HEK293 (cell line): Measurements from ENCODE around the gene FBXW2.

ENCODE experiments used
- CTCF ChIA-PET: fragments of 350-600 bp; formaldehyde crosslinking; extraction: SDS; loops from one replicate; lab custom pipeline; 2021; ENCODE audit warnings: antibody characterized with exemption; lab: Yijun Ruan, JAX
- POLR2A ChIA-PET: fragments of 300-600 bp; formaldehyde crosslinking; extraction: SDS; loops from one replicate; lab custom pipeline; 2020; ENCODE audit warnings: antibody characterized with exemption, inconsistent platforms; lab: Yijun Ruan, JAX
- H3K27ac ChIP-seq: fragments of 200-500 bp; sonication (Bioruptor generic); 2 replicates; pipeline ENCODE4 v1.5.1; 2014; ENCODE audit warnings: low read depth, low read length, control low read depth, inconsistent platforms; ENCODE audit errors: extremely low read depth
- H3K36me3 ChIP-seq, 2 experiments: fragments of 200-500 bp in 1 of 2; sonication (Bioruptor generic) in 1 of 2; 1 replicate in 1 of 2; 2 replicates in 1 of 2; pipeline ENCODE4 v1.5.1; 2014 to 2017; ENCODE audit warnings: inconsistent platforms in 2 of 2, low read length in 2 of 2; ENCODE audit not compliant: control insufficient read depth in 2 of 2, insufficient read depth in 1 of 2
- H3K4me1 ChIP-seq: fragments of 200-500 bp; sonication (Bioruptor generic); 2 replicates; pipeline ENCODE4 v1.5.1; 2014; ENCODE audit warnings: mild to moderate bottlenecking, low read length, inconsistent platforms; ENCODE audit not compliant: control insufficient read depth, insufficient read depth
- H3K4me3 ChIP-seq: 2 replicates; pipeline ENCODE4 v1.5.1; 2011; ENCODE audit warnings: low read depth, mild to moderate bottlenecking, control low read depth, low read length, moderate library complexity
- H3K9me3 ChIP-seq: fragments of 200-500 bp; sonication (Bioruptor generic); 2 replicates; pipeline ENCODE4 v1.5.1; 2014; ENCODE audit warnings: low read depth, low read length, inconsistent platforms; ENCODE audit not compliant: control insufficient read depth, insufficient read depth
- GLI2 ChIP-seq: fragments of 450-650 bp; formaldehyde crosslinking; IDR thresholded peaks from 2 replicates; pipeline ENCODE4; 2017; ENCODE audit warnings: missing biosample characterization, missing genetic modification characterization, low read depth, borderline replicate concordance
- OSR2 ChIP-seq: fragments of 450-650 bp; formaldehyde crosslinking; IDR thresholded peaks from 2 replicates; pipeline ENCODE4 v1.5.1; 2016; ENCODE audit warnings: missing biosample characterization, missing genetic modification characterization
- PRDM1 ChIP-seq: fragments of 450-650 bp; formaldehyde crosslinking; IDR thresholded peaks from 2 replicates; pipeline ENCODE4; 2016; ENCODE audit warnings: missing biosample characterization, missing genetic modification characterization
- WT1 ChIP-seq: fragments of 450-650 bp; formaldehyde crosslinking; IDR thresholded peaks from 2 replicates; pipeline ENCODE4 v1.5.1; 2016; ENCODE audit warnings: missing biosample characterization, missing genetic modification characterization
- ZBTB48 ChIP-seq: fragments of 450-650 bp; formaldehyde crosslinking; IDR thresholded peaks from 2 replicates; pipeline ENCODE4 v1.5.1; 2016; ENCODE audit warnings: missing biosample characterization, missing genetic modification characterization
- ZNF148 ChIP-seq: fragments of 450-650 bp; formaldehyde crosslinking; IDR thresholded peaks from 2 replicates; pipeline ENCODE4 v1.5.0; 2017; ENCODE audit warnings: missing biosample characterization, missing genetic modification characterization, borderline replicate concordance
- ZNF23 ChIP-seq: fragments of 450-650 bp; formaldehyde crosslinking; IDR thresholded peaks from 2 replicates; pipeline ENCODE4 v1.5.1; 2016; ENCODE audit warnings: missing biosample characterization, missing genetic modification characterization, borderline replicate concordance
- ZNF404 ChIP-seq: fragments of 450-650 bp; formaldehyde crosslinking; IDR thresholded peaks from 2 replicates; pipeline ENCODE4 v1.5.1; 2017; ENCODE audit warnings: missing biosample characterization, missing genetic modification characterization
- ZNF426 ChIP-seq: fragments of 450-650 bp; formaldehyde crosslinking; IDR thresholded peaks from 2 replicates; pipeline ENCODE4 v1.5.1; 2017; ENCODE audit warnings: missing biosample characterization, missing genetic modification characterization, mild to moderate bottlenecking, inconsistent platforms, moderate library complexity
- ZNF473 ChIP-seq: fragments of 450-650 bp; formaldehyde crosslinking; IDR thresholded peaks from 2 replicates; pipeline ENCODE4 v1.5.1; 2017; ENCODE audit warnings: missing biosample characterization, missing genetic modification characterization
- ZNF544 ChIP-seq: fragments of 450-650 bp; formaldehyde crosslinking; IDR thresholded peaks from 2 replicates; pipeline ENCODE4 v1.5.0; 2017; ENCODE audit warnings: missing biosample characterization, missing genetic modification characterization
- ZNF560 ChIP-seq: fragments of 450-650 bp; formaldehyde crosslinking; IDR thresholded peaks from 2 replicates; pipeline ENCODE4 v1.5.1; 2017; ENCODE audit warnings: missing biosample characterization, missing genetic modification characterization, borderline replicate concordance
- ZNF629 ChIP-seq: fragments of 450-650 bp; formaldehyde crosslinking; IDR thresholded peaks from 2 replicates; pipeline ENCODE4 v1.5.1; 2017; ENCODE audit warnings: missing biosample characterization, missing genetic modification characterization
- ZNF664 ChIP-seq: fragments of 450-650 bp; formaldehyde crosslinking; IDR thresholded peaks from 2 replicates; pipeline ENCODE4 v1.5.1; 2016; ENCODE audit warnings: missing biosample characterization, missing genetic modification characterization
- ZNF776 ChIP-seq: fragments of 450-650 bp; formaldehyde crosslinking; IDR thresholded peaks from 2 replicates; pipeline ENCODE4 v1.5.0; 2017; ENCODE audit warnings: missing biosample characterization, missing genetic modification characterization, borderline replicate concordance
- ZNF791 ChIP-seq: fragments of 450-650 bp; formaldehyde crosslinking; IDR thresholded peaks from 2 replicates; pipeline ENCODE4 v1.5.1; 2016; ENCODE audit warnings: missing biosample characterization, missing genetic modification characterization
- ZNF843 ChIP-seq: fragments of 450-650 bp; formaldehyde crosslinking; IDR thresholded peaks from 2 replicates; pipeline ENCODE4 v1.5.1; 2016; ENCODE audit warnings: missing biosample characterization, missing genetic modification characterization
- ZSCAN4 ChIP-seq: fragments of 450-650 bp; formaldehyde crosslinking; IDR thresholded peaks from 2 replicates; pipeline ENCODE4 v1.5.1; 2017; ENCODE audit warnings: missing biosample characterization, missing genetic modification characterization
- ZXDB ChIP-seq: fragments of 450-650 bp; formaldehyde crosslinking; IDR thresholded peaks from 2 replicates; pipeline ENCODE4 v1.5.1; 2016; ENCODE audit warnings: missing biosample characterization, missing genetic modification characterization
- TF ChIP-seq, protein P1 (sequence below): sonication (generic); formaldehyde crosslinking; IDR thresholded peaks from 2 replicates; pipeline ENCODE4 v1.8.1; 2022; ENCODE audit warnings: mild to moderate bottlenecking, moderate library complexity, missing genetic modification reagents
- TF ChIP-seq, protein P2 (sequence below): fragments of 450-650 bp; formaldehyde crosslinking; IDR thresholded peaks from 2 replicates; pipeline ENCODE4 v1.5.1; 2016; ENCODE audit warnings: missing biosample characterization, missing genetic modification characterization

The FBXW2 gene

DNA sequence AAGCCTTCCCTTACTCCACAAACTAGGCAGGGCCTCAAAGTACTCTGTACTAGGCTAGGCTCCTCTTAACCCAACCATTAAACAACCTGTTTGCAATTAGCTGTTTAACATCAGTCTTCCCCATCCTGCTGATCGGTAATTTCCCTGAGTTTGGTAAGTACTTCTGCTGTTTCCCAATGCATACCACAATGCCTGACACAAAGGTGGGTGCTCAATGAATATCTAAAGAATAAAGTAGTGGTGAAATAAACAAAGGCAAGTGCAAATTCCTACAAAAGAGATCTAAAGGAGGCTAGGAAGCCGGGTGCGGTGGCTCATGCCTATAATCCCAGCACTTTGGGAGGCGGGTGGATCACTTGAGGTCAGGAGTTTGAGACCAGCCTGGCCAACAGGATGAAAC, 25.0 kb downstream of the FBXW2 start:
- peaks cover 15 to 74% of the 10 kb centered on the region in 2 experiments for H3K36me3 ChIP-seq
- CTCF ChIA-PET: interaction anchor here (1.5 to 4.7 kb wide), 2 partner anchors 13 to 292 kb away, joined by 3 to 40 read pairs; no protein-coding TSS in a partner anchor
- no peak overlapping the region for H3K27ac ChIP-seq
- POLR2A ChIA-PET: interaction anchor here (0.6 to 1.3 kb wide), 2 partner anchors 9 to 25 kb away, joined by 4 to 5 read pairs; partner anchors contain the start of gene FBXW2
- no peak overlapping the region for H3K4me3 ChIP-seq
- H3K4me1 ChIP-seq: no peaks in the 10 kb centered on the region
- no peaks in the 10 kb centered on the region for H3K9me3 ChIP-seq
- TF ChIP-seq ZNF791 (tag by site-specific recombination): no peak
- no peak for TF ChIP-seq WT1

- Histone ChIP-seq H3K9me3 (no peaks in the 10 kb centered on the region), H3K36me3 (peaks cover 15 to 78% of the 10 kb centered on the region in 2 experiments), H3K27ac (no peak overlapping the region), H3K4me3 (no peak overlapping the region), H3K4me1 (no peaks in the 10 kb centered on the region)
- no peak for TF ChIP-seq ZNF473
- no peak for TF ChIP-seq WT1
- TF ChIP-seq ZNF560 (tag by site-specific recombination): no peak
- no peak for TF ChIP-seq ZNF148 (tag by site-specific recombination)
- no peak for TF ChIP-seq ZSCAN4 (tag by site-specific recombination)
- TF ChIP-seq ZNF843: no peak
- TF ChIP-seq ZNF23 (tag by site-specific recombination): no peak
- no peak for TF ChIP-seq ZXDB (tag by site-specific recombination)
- no peak for TF ChIP-seq ZNF664 (tag by site-specific recombination)
- TF ChIP-seq ZBTB48 (tag by site-specific recombination): no peak
- TF ChIP-seq ZNF404 (tag by site-specific recombination): no peak
- TF ChIP-seq PRDM1: no peak
- no peak for TF ChIP-seq ZNF544 (tag by site-specific recombination)
- TF ChIP-seq, protein P1, sequence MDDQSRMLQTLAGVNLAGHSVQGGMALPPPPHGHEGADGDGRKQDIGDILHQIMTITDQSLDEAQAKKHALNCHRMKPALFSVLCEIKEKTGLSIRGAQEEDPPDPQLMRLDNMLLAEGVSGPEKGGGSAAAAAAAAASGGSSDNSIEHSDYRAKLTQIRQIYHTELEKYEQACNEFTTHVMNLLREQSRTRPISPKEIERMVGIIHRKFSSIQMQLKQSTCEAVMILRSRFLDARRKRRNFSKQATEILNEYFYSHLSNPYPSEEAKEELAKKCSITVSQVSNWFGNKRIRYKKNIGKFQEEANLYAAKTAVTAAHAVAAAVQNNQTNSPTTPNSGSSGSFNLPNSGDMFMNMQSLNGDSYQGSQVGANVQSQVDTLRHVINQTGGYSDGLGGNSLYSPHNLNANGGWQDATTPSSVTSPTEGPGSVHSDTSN (CRISPR knock-in tag): no peak
- no peak for TF ChIP-seq GLI2 (tag by site-specific recombination)
- no peak for TF ChIP-seq ZNF426 (tag by site-specific recombination)
- TF ChIP-seq OSR2 (tag by site-specific recombination): no peak
- TF ChIP-seq ZNF776 (tag by site-specific recombination): no peak
- TF ChIP-seq, protein P2, sequence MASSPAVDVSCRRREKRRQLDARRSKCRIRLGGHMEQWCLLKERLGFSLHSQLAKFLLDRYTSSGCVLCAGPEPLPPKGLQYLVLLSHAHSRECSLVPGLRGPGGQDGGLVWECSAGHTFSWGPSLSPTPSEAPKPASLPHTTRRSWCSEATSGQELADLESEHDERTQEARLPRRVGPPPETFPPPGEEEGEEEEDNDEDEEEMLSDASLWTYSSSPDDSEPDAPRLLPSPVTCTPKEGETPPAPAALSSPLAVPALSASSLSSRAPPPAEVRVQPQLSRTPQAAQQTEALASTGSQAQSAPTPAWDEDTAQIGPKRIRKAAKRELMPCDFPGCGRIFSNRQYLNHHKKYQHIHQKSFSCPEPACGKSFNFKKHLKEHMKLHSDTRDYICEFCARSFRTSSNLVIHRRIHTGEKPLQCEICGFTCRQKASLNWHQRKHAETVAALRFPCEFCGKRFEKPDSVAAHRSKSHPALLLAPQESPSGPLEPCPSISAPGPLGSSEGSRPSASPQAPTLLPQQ (tag by site-specific recombination): no peak
- no peak for TF ChIP-seq ZNF629 (tag by site-specific recombination)
- CTCF ChIA-PET: interaction anchor here (1.5 to 4.7 kb wide), 3 partner anchors 10 to 293 kb away, joined by 3 to 40 read pairs (median 4); no protein-coding TSS in a partner anchor
- POLR2A ChIA-PET: interaction anchor here (0.6 to 1.3 kb wide), 2 partner anchors 10 to 26 kb away, joined by 4 to 5 read pairs; partner anchors contain the start of gene FBXW2
Measured at GRCh38 chr9:120767451-120767850, 25.8 kb downstream of the FBXW2 start.
